Measurements from ENCODE around the gene CELF1. TPM values are rescaled to one million over a fixed set of nuclear protein-coding genes. Genes with fewer than 3 reads are reported as not detected.

Gene CELF1
- polyA plus RNA-seq, 1 of the 3 experiments (the other 2 are of a cell fraction): 47.5 TPM

DNA sequence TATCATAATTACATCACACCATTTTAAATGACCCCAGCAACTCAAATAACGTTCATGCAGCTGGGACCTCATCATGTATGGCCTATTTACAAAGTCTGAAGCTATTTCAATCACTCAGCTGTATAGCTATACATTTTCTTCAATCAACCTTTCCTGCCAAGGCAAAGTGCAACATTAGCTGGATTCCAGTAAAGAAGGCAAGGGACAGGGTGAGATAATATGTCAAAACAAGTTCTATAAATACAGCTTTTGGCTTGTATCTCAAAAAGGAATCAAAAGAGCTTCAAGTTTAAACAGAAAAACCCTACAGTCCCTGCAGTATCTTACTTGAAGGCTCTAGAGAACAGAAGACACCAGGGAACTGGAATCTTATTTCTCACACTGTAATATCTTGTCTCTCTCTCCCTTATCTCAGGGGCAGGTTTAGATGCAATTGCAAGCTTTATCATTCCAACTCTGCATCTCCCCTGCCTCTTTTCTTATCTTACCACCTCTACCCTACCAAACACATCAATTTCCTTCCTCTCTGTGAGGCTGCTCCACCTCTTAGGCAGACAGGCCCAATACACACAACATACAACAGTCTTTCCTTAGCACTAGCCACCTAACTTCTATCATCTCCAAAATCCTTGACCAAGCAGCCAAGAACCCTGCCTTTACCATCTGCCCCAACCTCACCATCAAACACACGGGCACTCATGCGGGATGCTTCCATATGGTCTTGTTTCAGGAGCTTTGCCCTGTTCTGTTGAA, 34.5 kb downstream of the CELF1 start:
- no peaks in the 10 kb centered on the region for H3K27me3 ChIP-seq (ENCODE audit: insufficient read depth)
- peaks cover 93% of the 10 kb centered on the region for H4K20me1 ChIP-seq (ENCODE audit: insufficient read depth)
- H3K79me2 ChIP-seq (ENCODE audit: insufficient read depth): peaks cover 100% of the 10 kb centered on the region
- H3K36me3 ChIP-seq (replicated peaks in 1 of 2; ENCODE audit: control insufficient read depth in 1 of 2, insufficient read depth in 2 of 2, low read length in 1 of 2): peaks cover 0 to 8% of the 10 kb centered on the region in 2 experiments
- ChIA-PET POLR2A (interaction anchor here (1.1 kb wide), 1 partner anchor 20 kb away, joined by 3 read pairs; no protein-coding TSS in a partner anchor), CTCF (interaction anchor here (0.6 to 1.5 kb wide), 4 partner anchors 11 to 336 kb away, joined by 3 to 4 read pairs (median 3); partner anchors contain the start of gene C1QTNF4)
- TF ChIP-seq RXRA (IDR thresholded peaks at IDR 0.05; ENCODE audit: borderline replicate concordance, low read depth) (no peak), CHD2 (IDR thresholded peaks at IDR 0.05; ENCODE audit: low read length, partially characterized antibody) (no peak), FOSL2 (IDR thresholded peaks at IDR 0.05; ENCODE audit: borderline replicate concordance, low read depth) (no peak), PBX3 (IDR thresholded peaks at IDR 0.05) (no peak), FOXJ3 (CRISPR knock-in tag; IDR thresholded peaks at IDR 0.05) (no peak), FOXM1 (IDR thresholded peaks at IDR 0.05; ENCODE audit: low read depth) (no peak), POLR2AphosphoS5 (IDR thresholded peaks at IDR 0.05; ENCODE audit: low read depth, low read length) (no peak), EP300 (IDR thresholded peaks at IDR 0.05; ENCODE audit: borderline replicate concordance in 1 of 2, low read depth in 1 of 2, low read length in 1 of 2) (no peak), GATA2 (CRISPR knock-in tag; IDR thresholded peaks at IDR 0.05) (no peak)
- TF ChIP-seq, protein P1, sequence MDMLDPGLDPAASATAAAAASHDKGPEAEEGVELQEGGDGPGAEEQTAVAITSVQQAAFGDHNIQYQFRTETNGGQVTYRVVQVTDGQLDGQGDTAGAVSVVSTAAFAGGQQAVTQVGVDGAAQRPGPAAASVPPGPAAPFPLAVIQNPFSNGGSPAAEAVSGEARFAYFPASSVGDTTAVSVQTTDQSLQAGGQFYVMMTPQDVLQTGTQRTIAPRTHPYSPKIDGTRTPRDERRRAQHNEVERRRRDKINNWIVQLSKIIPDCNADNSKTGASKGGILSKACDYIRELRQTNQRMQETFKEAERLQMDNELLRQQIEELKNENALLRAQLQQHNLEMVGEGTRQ (IDR thresholded peaks at IDR 0.05; ENCODE audit: borderline replicate concordance, low read depth, low read length): no peak
- TF ChIP-seq, protein P2, sequence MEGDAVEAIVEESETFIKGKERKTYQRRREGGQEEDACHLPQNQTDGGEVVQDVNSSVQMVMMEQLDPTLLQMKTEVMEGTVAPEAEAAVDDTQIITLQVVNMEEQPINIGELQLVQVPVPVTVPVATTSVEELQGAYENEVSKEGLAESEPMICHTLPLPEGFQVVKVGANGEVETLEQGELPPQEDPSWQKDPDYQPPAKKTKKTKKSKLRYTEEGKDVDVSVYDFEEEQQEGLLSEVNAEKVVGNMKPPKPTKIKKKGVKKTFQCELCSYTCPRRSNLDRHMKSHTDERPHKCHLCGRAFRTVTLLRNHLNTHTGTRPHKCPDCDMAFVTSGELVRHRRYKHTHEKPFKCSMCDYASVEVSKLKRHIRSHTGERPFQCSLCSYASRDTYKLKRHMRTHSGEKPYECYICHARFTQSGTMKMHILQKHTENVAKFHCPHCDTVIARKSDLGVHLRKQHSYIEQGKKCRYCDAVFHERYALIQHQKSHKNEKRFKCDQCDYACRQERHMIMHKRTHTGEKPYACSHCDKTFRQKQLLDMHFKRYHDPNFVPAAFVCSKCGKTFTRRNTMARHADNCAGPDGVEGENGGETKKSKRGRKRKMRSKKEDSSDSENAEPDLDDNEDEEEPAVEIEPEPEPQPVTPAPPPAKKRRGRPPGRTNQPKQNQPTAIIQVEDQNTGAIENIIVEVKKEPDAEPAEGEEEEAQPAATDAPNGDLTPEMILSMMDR (IDR thresholded peaks at IDR 0.05): no peak
- WGBS (ENCODE audit: low lambda C conversion rate): 91% methylated on average over 3 of the region's 3 CpGs
- H3K4me3 ChIP-seq (ENCODE audit: low read depth in 2 of 2, low read length in 1 of 2): no peak overlapping the region
- H2AFZ ChIP-seq (ENCODE audit: low read depth): no peak overlapping the region
- H3F3A ChIP-seq (replicated peaks; ENCODE audit: insufficient read depth): peaks cover 25% of the 10 kb centered on the region
- no peak overlapping the region; a peak in 1 of 4 replicates for H3K27ac ChIP-seq (ENCODE audit: low read depth in 2 of 2, low read length in 1 of 2)
- no peak for DNase-seq
- H3K9me3 ChIP-seq: no peaks in the 10 kb centered on the region
- no peaks in the 10 kb centered on the region for H3K9me2 ChIP-seq
- H3K4me2 ChIP-seq: no peak overlapping the region
- H3K4me1 ChIP-seq (ENCODE audit: control insufficient read depth in 1 of 2, insufficient read depth in 2 of 2, low read depth in 1 of 2, low read length in 1 of 2): peaks cover 3 to 45% of the 10 kb centered on the region in 2 experiments
- no peak overlapping the region for H3K9ac ChIP-seq
